HepG2 (cell line): ENCODE data around the gene SDK1. TPM values are rescaled to one million over a fixed set of nuclear protein-coding genes. Genes with fewer than 3 reads are reported as not detected.

Source experiments
- AHR ChIP-seq: IDR thresholded peaks from 2 replicates; pipeline ENCODE4 v1.6.1; 2018; ENCODE audit warnings: missing genetic modification reagents, missing compliant biosample characterization
- ETV6 ChIP-seq: sonication (generic); formaldehyde crosslinking; conservative IDR thresholded peaks from 2 replicates; pipeline ENCODE4 v1.4.0; 2020; ENCODE audit warnings: missing genetic modification reagents
- FLYWCH1 ChIP-seq: sonication (generic); formaldehyde crosslinking; IDR thresholded peaks from 2 replicates; pipeline ENCODE4 v1.8.1; 2023; ENCODE audit warnings: mild to moderate bottlenecking, missing genetic modification reagents
- HMG20A ChIP-seq: IDR thresholded peaks from 2 replicates; pipeline ENCODE4 v1.6.1; 2016; ENCODE audit warnings: borderline replicate concordance
- NR2F2 ChIP-seq: IDR thresholded peaks from 2 replicates; pipeline ENCODE4 v1.6.1; 2012; ENCODE audit warnings: low read depth, inconsistent platforms, borderline replicate concordance
- RAD21 ChIP-seq: fragments of 450-650 bp; formaldehyde crosslinking; IDR thresholded peaks from 2 replicates; pipeline ENCODE4 v1.5.0; 2020; ENCODE audit warnings: mild to moderate bottlenecking
- RBM39 ChIP-seq: fragments of 200-400 bp; formaldehyde crosslinking; IDR thresholded peaks from one replicate; pipeline ENCODE4 v1.6.1; 2018; ENCODE audit warnings: antibody characterized with exemption, mild to moderate bottlenecking, low read depth, low read length; ENCODE audit not compliant: poor library complexity, severe bottlenecking
- RFX5 ChIP-seq: IDR thresholded peaks from 2 replicates; pipeline ENCODE4 v1.6.1; 2011; ENCODE audit warnings: low read depth, low read length, improper control_type of control experiment
- STAT5B ChIP-seq: sonication (generic); formaldehyde crosslinking; IDR thresholded peaks from 2 replicates; pipeline ENCODE4 v1.4.0; 2020; ENCODE audit warnings: missing genetic modification reagents
- ZFYVE20 ChIP-seq: sonication (generic); formaldehyde crosslinking; IDR thresholded peaks from 2 replicates; pipeline ENCODE4 v1.8.0; 2023; ENCODE audit warnings: low read depth, mild to moderate bottlenecking, moderate library complexity, missing genetic modification reagents, borderline replicate concordance
- ZNF543 ChIP-seq: sonication (generic); formaldehyde crosslinking; IDR thresholded peaks from 2 replicates; pipeline ENCODE4 v1.4.0; 2020; ENCODE audit warnings: mild to moderate bottlenecking, missing genetic modification reagents
- polyA plus RNA-seq, 8 experiments: library from polyadenylated mRNA; depleted of rRNA in 3 of 8; stranded (reverse) in 7 of 8; unstranded in 1 of 8; fragments of >200 nt; fragmentation: Illumina TruSeq in 4 of 8; extraction: Trizol in 4 of 8; gene quantifications; 2 replicates each; pipeline versions ENCODE4 v1.2.1 to v1.2.3, GENCODE V29; 2011 to 2016; ENCODE audit warnings: low read depth in 4 of 8, missing spikeins in 1 of 8, mixed read lengths in 1 of 8; ENCODE audit not compliant: insufficient read depth in 1 of 8
- total RNA-seq, 5 experiments: library from RNA; depleted of rRNA; stranded (reverse); fragments of >200 nt; fragmentation: Illumina TruSeq; extraction: Trizol; gene quantifications; 2 replicates each; pipeline ENCODE4 v1.2.3, GENCODE V29; 2016; ENCODE audit warnings: low read depth in 1 of 5
- TF ChIP-seq, protein P1 (sequence below), 2 experiments: fragments of 450-650 bp in 1 of 2; sonication (generic) in 1 of 2; formaldehyde crosslinking in 1 of 2; IDR thresholded peaks; 2 replicates each; pipeline versions ENCODE4 v1.6.1 to v1.8.0; 2016 to 2022; ENCODE audit warnings: antibody characterized with exemption in 1 of 2, mild to moderate bottlenecking in 1 of 2, missing genetic modification reagents in 1 of 2
- TF ChIP-seq, protein P2 (sequence below): sonication (generic); formaldehyde crosslinking; IDR thresholded peaks from 2 replicates; pipeline ENCODE4 v1.4.0; 2020; ENCODE audit warnings: missing genetic modification reagents
- TF ChIP-seq, protein P3 (sequence below): sonication (generic); formaldehyde crosslinking; IDR thresholded peaks from 2 replicates; pipeline ENCODE4 v1.4.0; 2020; ENCODE audit warnings: mild to moderate bottlenecking, missing genetic modification reagents

Gene SDK1
- total and polyA plus RNA-seq, 2 of the 13 experiments (the other 11 are each of a cell fraction or from before 2014, with no cell fraction given): 0.35 to 2.4 TPM

DNA sequence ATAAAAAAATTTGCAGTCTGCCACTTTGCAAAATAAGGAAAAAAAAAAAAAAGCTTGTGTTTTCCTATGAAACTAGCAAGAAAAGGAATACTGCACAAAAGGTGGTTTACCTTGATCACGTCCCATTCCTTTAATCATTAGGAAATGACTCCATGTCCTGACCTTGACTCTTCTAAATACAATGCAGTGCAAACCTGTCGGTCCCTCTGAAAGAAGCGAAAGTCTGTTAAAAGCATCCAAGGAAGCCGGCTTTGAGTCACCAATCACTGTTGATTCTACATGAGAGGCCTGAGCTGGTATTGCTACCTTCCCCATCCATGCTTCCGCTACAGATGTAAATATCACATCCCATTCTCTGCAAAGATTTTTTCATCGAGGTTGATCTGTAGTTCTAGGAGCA is 652.1 kb downstream of the SDK1 start (continued):
- no peak for TF ChIP-seq ZNF543 (CRISPR knock-in tag)
- peak; percentile 89; the same call in 1 of the 2 replicates for TF ChIP-seq HMG20A
- TF ChIP-seq FLYWCH1 (CRISPR knock-in tag): no peak
- TF ChIP-seq, protein P1, sequence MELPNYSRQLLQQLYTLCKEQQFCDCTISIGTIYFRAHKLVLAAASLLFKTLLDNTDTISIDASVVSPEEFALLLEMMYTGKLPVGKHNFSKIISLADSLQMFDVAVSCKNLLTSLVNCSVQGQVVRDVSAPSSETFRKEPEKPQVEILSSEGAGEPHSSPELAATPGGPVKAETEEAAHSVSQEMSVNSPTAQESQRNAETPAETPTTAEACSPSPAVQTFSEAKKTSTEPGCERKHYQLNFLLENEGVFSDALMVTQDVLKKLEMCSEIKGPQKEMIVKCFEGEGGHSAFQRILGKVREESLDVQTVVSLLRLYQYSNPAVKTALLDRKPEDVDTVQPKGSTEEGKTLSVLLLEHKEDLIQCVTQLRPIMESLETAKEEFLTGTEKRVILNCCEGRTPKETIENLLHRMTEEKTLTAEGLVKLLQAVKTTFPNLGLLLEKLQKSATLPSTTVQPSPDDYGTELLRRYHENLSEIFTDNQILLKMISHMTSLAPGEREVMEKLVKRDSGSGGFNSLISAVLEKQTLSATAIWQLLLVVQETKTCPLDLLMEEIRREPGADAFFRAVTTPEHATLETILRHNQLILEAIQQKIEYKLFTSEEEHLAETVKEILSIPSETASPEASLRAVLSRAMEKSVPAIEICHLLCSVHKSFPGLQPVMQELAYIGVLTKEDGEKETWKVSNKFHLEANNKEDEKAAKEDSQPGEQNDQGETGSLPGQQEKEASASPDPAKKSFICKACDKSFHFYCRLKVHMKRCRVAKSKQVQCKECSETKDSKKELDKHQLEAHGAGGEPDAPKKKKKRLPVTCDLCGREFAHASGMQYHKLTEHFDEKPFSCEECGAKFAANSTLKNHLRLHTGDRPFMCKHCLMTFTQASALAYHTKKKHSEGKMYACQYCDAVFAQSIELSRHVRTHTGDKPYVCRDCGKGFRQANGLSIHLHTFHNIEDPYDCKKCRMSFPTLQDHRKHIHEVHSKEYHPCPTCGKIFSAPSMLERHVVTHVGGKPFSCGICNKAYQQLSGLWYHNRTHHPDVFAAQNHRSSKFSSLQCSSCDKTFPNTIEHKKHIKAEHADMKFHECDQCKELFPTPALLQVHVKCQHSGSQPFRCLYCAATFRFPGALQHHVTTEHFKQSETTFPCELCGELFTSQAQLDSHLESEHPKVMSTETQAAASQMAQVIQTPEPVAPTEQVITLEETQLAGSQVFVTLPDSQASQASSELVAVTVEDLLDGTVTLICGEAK (IDR thresholded peaks at IDR 0.05): no peak
- TF ChIP-seq, protein P1 (CRISPR knock-in tag; IDR thresholded peaks at IDR 0.05): no peak
- TF ChIP-seq NR2F2: peak; percentile 56
- TF ChIP-seq, protein P2, sequence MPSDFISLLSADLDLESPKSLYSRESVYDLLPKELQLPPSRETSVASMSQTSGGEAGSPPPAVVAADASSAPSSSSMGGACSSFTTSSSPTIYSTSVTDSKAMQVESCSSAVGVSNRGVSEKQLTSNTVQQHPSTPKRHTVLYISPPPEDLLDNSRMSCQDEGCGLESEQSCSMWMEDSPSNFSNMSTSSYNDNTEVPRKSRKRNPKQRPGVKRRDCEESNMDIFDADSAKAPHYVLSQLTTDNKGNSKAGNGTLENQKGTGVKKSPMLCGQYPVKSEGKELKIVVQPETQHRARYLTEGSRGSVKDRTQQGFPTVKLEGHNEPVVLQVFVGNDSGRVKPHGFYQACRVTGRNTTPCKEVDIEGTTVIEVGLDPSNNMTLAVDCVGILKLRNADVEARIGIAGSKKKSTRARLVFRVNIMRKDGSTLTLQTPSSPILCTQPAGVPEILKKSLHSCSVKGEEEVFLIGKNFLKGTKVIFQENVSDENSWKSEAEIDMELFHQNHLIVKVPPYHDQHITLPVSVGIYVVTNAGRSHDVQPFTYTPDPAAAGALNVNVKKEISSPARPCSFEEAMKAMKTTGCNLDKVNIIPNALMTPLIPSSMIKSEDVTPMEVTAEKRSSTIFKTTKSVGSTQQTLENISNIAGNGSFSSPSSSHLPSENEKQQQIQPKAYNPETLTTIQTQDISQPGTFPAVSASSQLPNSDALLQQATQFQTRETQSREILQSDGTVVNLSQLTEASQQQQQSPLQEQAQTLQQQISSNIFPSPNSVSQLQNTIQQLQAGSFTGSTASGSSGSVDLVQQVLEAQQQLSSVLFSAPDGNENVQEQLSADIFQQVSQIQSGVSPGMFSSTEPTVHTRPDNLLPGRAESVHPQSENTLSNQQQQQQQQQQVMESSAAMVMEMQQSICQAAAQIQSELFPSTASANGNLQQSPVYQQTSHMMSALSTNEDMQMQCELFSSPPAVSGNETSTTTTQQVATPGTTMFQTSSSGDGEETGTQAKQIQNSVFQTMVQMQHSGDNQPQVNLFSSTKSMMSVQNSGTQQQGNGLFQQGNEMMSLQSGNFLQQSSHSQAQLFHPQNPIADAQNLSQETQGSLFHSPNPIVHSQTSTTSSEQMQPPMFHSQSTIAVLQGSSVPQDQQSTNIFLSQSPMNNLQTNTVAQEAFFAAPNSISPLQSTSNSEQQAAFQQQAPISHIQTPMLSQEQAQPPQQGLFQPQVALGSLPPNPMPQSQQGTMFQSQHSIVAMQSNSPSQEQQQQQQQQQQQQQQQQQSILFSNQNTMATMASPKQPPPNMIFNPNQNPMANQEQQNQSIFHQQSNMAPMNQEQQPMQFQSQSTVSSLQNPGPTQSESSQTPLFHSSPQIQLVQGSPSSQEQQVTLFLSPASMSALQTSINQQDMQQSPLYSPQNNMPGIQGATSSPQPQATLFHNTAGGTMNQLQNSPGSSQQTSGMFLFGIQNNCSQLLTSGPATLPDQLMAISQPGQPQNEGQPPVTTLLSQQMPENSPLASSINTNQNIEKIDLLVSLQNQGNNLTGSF (CRISPR knock-in tag): no peak
- TF ChIP-seq, protein P3, sequence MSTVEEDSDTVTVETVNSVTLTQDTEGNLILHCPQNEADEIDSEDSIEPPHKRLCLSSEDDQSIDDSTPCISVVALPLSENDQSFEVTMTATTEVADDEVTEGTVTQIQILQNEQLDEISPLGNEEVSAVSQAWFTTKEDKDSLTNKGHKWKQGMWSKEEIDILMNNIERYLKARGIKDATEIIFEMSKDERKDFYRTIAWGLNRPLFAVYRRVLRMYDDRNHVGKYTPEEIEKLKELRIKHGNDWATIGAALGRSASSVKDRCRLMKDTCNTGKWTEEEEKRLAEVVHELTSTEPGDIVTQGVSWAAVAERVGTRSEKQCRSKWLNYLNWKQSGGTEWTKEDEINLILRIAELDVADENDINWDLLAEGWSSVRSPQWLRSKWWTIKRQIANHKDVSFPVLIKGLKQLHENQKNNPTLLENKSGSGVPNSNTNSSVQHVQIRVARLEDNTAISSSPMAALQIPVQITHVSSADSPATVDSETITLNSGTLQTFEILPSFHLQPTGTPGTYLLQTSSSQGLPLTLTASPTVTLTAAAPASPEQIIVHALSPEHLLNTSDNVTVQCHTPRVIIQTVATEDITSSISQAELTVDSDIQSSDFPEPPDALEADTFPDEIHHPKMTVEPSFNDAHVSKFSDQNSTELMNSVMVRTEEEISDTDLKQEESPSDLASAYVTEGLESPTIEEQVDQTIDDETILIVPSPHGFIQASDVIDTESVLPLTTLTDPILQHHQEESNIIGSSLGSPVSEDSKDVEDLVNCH (CRISPR knock-in tag): no peak
- TF ChIP-seq RFX5: no peak
- no peak for TF ChIP-seq RAD21 (CRISPR knock-in tag)
- no peak for TF ChIP-seq AHR
- no peak for TF ChIP-seq ETV6 (CRISPR knock-in tag)
- TF ChIP-seq STAT5B (CRISPR knock-in tag): no peak
- TF ChIP-seq RBM39: no peak
- no peak for TF ChIP-seq ZFYVE20
